B cell (primary cell): ENCODE measurements around the gene VSTM5. TPM values are rescaled to one million over a fixed set of nuclear protein-coding genes. Genes with fewer than 3 reads are reported as not detected.
"Not testable (repeated sequence)": the region's sequence is repeated elsewhere in the genome, so short reads cannot be mapped to it uniquely, and the experiment has no call there.

Experiments used
- ATAC-seq: fragments of 200-7000 bp; cut with Tn5 transposase; one replicate; pipeline ENCODE4 v1.10.0; 2021; ENCODE audit warnings: low read depth, mild to moderate bottlenecking, moderate number of reproducible peaks, moderate library complexity
- CTCF ChIA-PET: fragments of 350-600 bp; sonication (Branson Sonifier 250); formaldehyde crosslinking; loops from one replicate; lab custom pipeline; 2021; ENCODE audit warnings: antibody characterized with exemption, inconsistent platforms; lab: Charles Lee
- POLR2A ChIA-PET: fragments of 350-600 bp; sonication (Branson Sonifier 250); formaldehyde crosslinking; loops from one replicate; lab custom pipeline; 2021; ENCODE audit warnings: antibody characterized with exemption; lab: Charles Lee
- DNase-seq: peaks from one replicate; pipeline ENCODE4 v3.0.0; 2013
- H2AFZ ChIP-seq: 2 replicates; pipeline ENCODE4 v1.6.1; 2012; ENCODE audit warnings: mild to moderate bottlenecking, low read depth, low read length; ENCODE audit not compliant: insufficient read depth, poor library complexity, severe bottlenecking
- H3K27ac ChIP-seq, 2 donors: 1 replicate in 1 of 2; 2 replicates in 1 of 2; pipeline ENCODE4 v1.5.1; 2012 to 2013; ENCODE audit warnings: low read length in 2 of 2, mild to moderate bottlenecking in 2 of 2, moderate library complexity in 1 of 2
- H3K27me3 ChIP-seq, 4 experiments: fragments of 200-600 bp in 1 of 4; sonication (generic) in 1 of 4; replicated peaks in 1 of 4; 1 replicate in 2 of 4; 2 replicates in 2 of 4; pipeline versions ENCODE4 v1.6.1 to v1.7.0; 2013 to 2016; ENCODE audit warnings: low read length in 3 of 4, mild to moderate bottlenecking in 2 of 4, mixed read lengths in 1 of 4, moderate library complexity in 1 of 4; ENCODE audit not compliant: insufficient read depth in 4 of 4, control insufficient read depth in 3 of 4; ENCODE audit errors: control extremely low read depth in 1 of 4
- H3K36me3 ChIP-seq, 2 experiments: replicated peaks in 1 of 2; 1 replicate in 1 of 2; 2 replicates in 1 of 2; pipeline versions ENCODE4 v1.6.1 to v1.7.1; 2013; ENCODE audit warnings: low read length in 1 of 2; ENCODE audit not compliant: insufficient read depth in 2 of 2, control insufficient read depth in 1 of 2; ENCODE audit errors: control extremely low read depth in 1 of 2, extremely low read depth in 1 of 2
- H3K4me1 ChIP-seq, 2 donors: fragments of 200-600 bp in 1 of 2; sonication (generic) in 1 of 2; 1 replicate in 1 of 2; 2 replicates in 1 of 2; pipeline versions ENCODE4 v1.5.1 to v1.6.1; 2013 to 2017; ENCODE audit warnings: low read length in 2 of 2; ENCODE audit not compliant: control insufficient read depth in 2 of 2, insufficient read depth in 2 of 2
- H3K4me2 ChIP-seq: replicated peaks from 2 replicates; pipeline ENCODE3; 2012; ENCODE audit warnings: mild to moderate bottlenecking, low read depth, low read length; ENCODE audit not compliant: poor library complexity, severe bottlenecking
- H3K4me3 ChIP-seq, 5 experiments: fragments of 200-600 bp in 1 of 5; sonication (generic) in 1 of 5; 1 replicate in 3 of 5; 2 replicates in 2 of 5; pipeline versions ENCODE4 v1.5.1 to v1.7.0; 2011 to 2016; ENCODE audit warnings: low read length in 4 of 5, mild to moderate bottlenecking in 4 of 5, low read depth in 2 of 5, control low read depth in 1 of 5, moderate library complexity in 1 of 5; ENCODE audit not compliant: insufficient read depth in 1 of 5; ENCODE audit errors: control extremely low read depth in 1 of 5, extremely low read depth in 1 of 5
- H3K79me2 ChIP-seq: fragments of 200-600 bp; sonication (generic); one replicate; pipeline ENCODE4 v1.6.0; 2016; ENCODE audit warnings: low read length; ENCODE audit not compliant: control insufficient read depth, insufficient read depth
- H3K9ac ChIP-seq: fragments of 200-600 bp; sonication (generic); 2 replicates; pipeline ENCODE4 v1.6.1; 2017; ENCODE audit warnings: mild to moderate bottlenecking, low read length, moderate library complexity
- H3K9me3 ChIP-seq, 3 donors: one replicate each; pipeline versions ENCODE4 v1.6.1 to v1.7.1; 2013; ENCODE audit warnings: low read length in 2 of 3; ENCODE audit not compliant: control insufficient read depth in 2 of 3, insufficient read depth in 1 of 3; ENCODE audit errors: control extremely low read depth in 1 of 3
- H4K20me1 ChIP-seq: 2 replicates; pipeline ENCODE4 v1.6.0; 2012; ENCODE audit warnings: mild to moderate bottlenecking, low read length; ENCODE audit not compliant: insufficient read depth, control insufficient read depth, poor library complexity, severe bottlenecking
- H3K27ac Mint-ChIP-seq: one replicate; pipeline ENCODE4 v1.8.0; 2021; ENCODE audit warnings: mixed read lengths
- H3K27me3 Mint-ChIP-seq: one replicate; pipeline ENCODE4 v1.8.0; 2021; ENCODE audit warnings: mixed read lengths
- H3K4me1 Mint-ChIP-seq: one replicate; pipeline ENCODE4 v1.8.0; 2021; ENCODE audit warnings: mixed read lengths
- H3K4me3 Mint-ChIP-seq: one replicate; pipeline ENCODE4 v1.8.0; 2021; ENCODE audit warnings: mixed read lengths
- H3K9me3 Mint-ChIP-seq: one replicate; pipeline ENCODE4 v1.8.0; 2022; ENCODE audit warnings: mixed read lengths; ENCODE audit not compliant: insufficient read depth
- CTCF ChIP-seq: fragments of 200-600 bp; IDR thresholded peaks from one replicate; pipeline ENCODE4 v1.8.0; 2022; ENCODE audit warnings: antibody characterized with exemption, mild to moderate bottlenecking
- EZH2 ChIP-seq: IDR thresholded peaks from 2 replicates; pipeline ENCODE4 v1.6.1; 2012; ENCODE audit warnings: borderline replicate concordance, low read depth, mild to moderate bottlenecking, moderate library complexity, low read length; ENCODE audit not compliant: insufficient read depth, poor library complexity, severe bottlenecking
- WGBS: methylation state at CpG from one replicate; pipeline ENCODE4 v1.1.5; 2013; ENCODE audit warnings: missing lambda C conversion rate; ENCODE audit not compliant: insufficient coverage; 5-methylcytosine and 5-hydroxymethylcytosine counted together
- intact Hi-C: fragments of 100-400 bp; cut with micrococcal nuclease; formaldehyde crosslinking; loops from one replicate; pipeline ENCODE4 v1.10.0; 2022
- polyA plus RNA-seq: library from polyadenylated mRNA; depleted of rRNA; stranded (reverse); fragments of >200 nt; gene quantifications from 2 replicates; pipeline ENCODE4 v1.2.3, GENCODE V29; 2012
- total RNA-seq, 2 donors: library from RNA; stranded (reverse); fragments of 120-200 nt in 1 of 2; gene quantifications; 1 replicate in 1 of 2; 2 replicates in 1 of 2; pipeline versions ENCODE4 v1.2.3 to v1.2.4, GENCODE V29; 2013 to 2022

Gene VSTM5
- total and polyA plus RNA-seq, 2 donors (not counting 1 experiment from before 2014, with no cell fraction given), result not detected

- H3K36me3 ChIP-seq, result no peaks in the 10 kb centered on the region
- DNase-seq (no peak), ATAC-seq (no peak)
- H3K27me3 Mint-ChIP-seq, result peaks cover 3% of the 10 kb centered on the region
- no peaks in the 10 kb centered on the region for H3K4me1 ChIP-seq
- intact Hi-C loops, result no loop called here
- H4K20me1 ChIP-seq, result no peaks in the 10 kb centered on the region
- no peak overlapping the region for H3K4me3 Mint-ChIP-seq
- H3K27ac ChIP-seq, result no peak overlapping the region
- H3K4me3 ChIP-seq, result no peak overlapping the region
- ChIA-PET CTCF (no interaction called here), POLR2A (no interaction called here)
- no peak overlapping the region for H2AFZ ChIP-seq
- H3K4me2 ChIP-seq, result no peak overlapping the region
- no peaks in the 10 kb centered on the region for H3K9me3 Mint-ChIP-seq
- TF ChIP-seq EZH2 (no peak), CTCF (no peak)
- H3K27me3 ChIP-seq, result no peaks in the 10 kb centered on the region
- no peaks in the 10 kb centered on the region for H3K79me2 ChIP-seq
- no peaks in the 10 kb centered on the region for H3K4me1 Mint-ChIP-seq
- no CpG with 5 or more reads among the region's 3 CpGs for WGBS
- H3K9ac ChIP-seq, result no peak overlapping the region
- H3K9me3 ChIP-seq, result no peaks in the 10 kb centered on the region
- H3K27ac Mint-ChIP-seq, result no peak overlapping the region
These were observed 20.2 kb upstream of the VSTM5 start for GRCh38 chr11:93870616-93871015.

DNA sequence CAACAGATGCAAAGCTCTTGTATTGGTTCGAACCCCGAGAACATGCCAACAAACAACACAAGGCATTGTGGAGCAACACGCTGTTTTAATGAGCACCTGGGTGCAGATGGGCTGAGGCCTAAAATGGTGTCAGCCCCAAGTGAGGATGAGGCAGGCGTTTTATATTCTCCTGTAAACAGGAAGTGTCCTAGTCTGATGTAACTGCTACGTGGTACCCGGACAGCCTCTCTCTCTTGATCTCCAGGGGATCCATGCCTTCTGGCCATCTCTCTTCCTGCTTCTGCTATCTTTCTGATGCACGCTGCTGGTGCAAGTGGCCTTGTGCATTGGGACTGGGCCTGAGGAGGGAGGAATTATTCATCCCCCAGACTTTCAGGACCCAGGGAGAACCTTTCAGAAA, 19.4 kb upstream of the VSTM5 start:
- H3K4me1 ChIP-seq, result no peaks in the 10 kb centered on the region
- no peaks in the 10 kb centered on the region for H4K20me1 ChIP-seq
- H3K36me3 ChIP-seq, result no peaks in the 10 kb centered on the region
- H3K27ac ChIP-seq, result no peak overlapping the region
- WGBS, result 68% methylated on average over 6 of the region's 7 CpGs
- no peak for DNase-seq
- H3K4me2 ChIP-seq, result no peak overlapping the region
- H3K9me3 ChIP-seq, result no peaks in the 10 kb centered on the region
- H3K27me3 Mint-ChIP-seq, result peaks cover 3% of the 10 kb centered on the region
- H3K9ac ChIP-seq, result no peak overlapping the region
- intact Hi-C loops, result no loop called here
- H2AFZ ChIP-seq, result no peak overlapping the region
- TF ChIP-seq CTCF (no peak), EZH2 (no peak)
- no peaks in the 10 kb centered on the region for H3K4me1 Mint-ChIP-seq
- no peaks in the 10 kb centered on the region for H3K79me2 ChIP-seq
- H3K27ac Mint-ChIP-seq, result no peak overlapping the region
- no peak for ATAC-seq
- no peaks in the 10 kb centered on the region for H3K27me3 ChIP-seq
- POLR2A ChIA-PET, result no interaction called here
- CTCF ChIA-PET, result no interaction called here
- no peak overlapping the region for H3K4me3 Mint-ChIP-seq
- no peak overlapping the region for H3K4me3 ChIP-seq
- H3K9me3 Mint-ChIP-seq, result no peaks in the 10 kb centered on the region

GRCh38 chr11:93868404-93868803, 18.0 kb upstream of the VSTM5 start:
- H3K9me3 ChIP-seq, H3K4me1 ChIP-seq, H3K4me3 ChIP-seq, POLR2A ChIA-PET, H3K4me3 Mint-ChIP-seq, H3K9me3 Mint-ChIP-seq, H3K4me1 Mint-ChIP-seq, H3K27ac Mint-ChIP-seq, H3K9ac ChIP-seq, H3K27me3 Mint-ChIP-seq, H3K27me3 ChIP-seq, H3K36me3 ChIP-seq, DNase-seq, H3K79me2 ChIP-seq, H3K27ac ChIP-seq, H2AFZ ChIP-seq, H3K4me2 ChIP-seq, intact Hi-C loops, CTCF ChIA-PET, ATAC-seq, H4K20me1 ChIP-seq: not testable (repeated sequence)
- WGBS, result 77% methylated on average over 2 of the region's 2 CpGs
